DOHH2 (cell line): Measurements from ENCODE around the gene IZUMO4.

Source experiments
- H3F3A ChIP-seq: fragments of 200-600 bp; sonication (generic), shearing (Covaris generic); 2 replicates; pipeline ENCODE4 v1.6.0; 2016; ENCODE audit warnings: antibody characterized with exemption, mild to moderate bottlenecking; ENCODE audit not compliant: control insufficient read depth, insufficient read depth
- H3K27ac ChIP-seq: fragments of 200-600 bp; sonication (generic); 2 replicates; pipeline ENCODE4 v1.5.1; 2014; ENCODE audit warnings: low read depth, mild to moderate bottlenecking, low read length, moderate library complexity
- H3K27me3 ChIP-seq: fragments of 200-600 bp; sonication (generic); 2 replicates; pipeline ENCODE4 v1.6.1; 2014; ENCODE audit warnings: mild to moderate bottlenecking, low read length, mixed read lengths; ENCODE audit not compliant: control insufficient read depth
- H3K36me3 ChIP-seq: fragments of 200-600 bp; sonication (generic); 2 replicates; pipeline ENCODE4 v1.6.1; 2014; ENCODE audit warnings: mild to moderate bottlenecking, low read length, moderate library complexity, mixed read lengths; ENCODE audit not compliant: control insufficient read depth
- H3K4me1 ChIP-seq: fragments of 200-600 bp; sonication (generic); 2 replicates; pipeline ENCODE4 v1.6.1; 2014; ENCODE audit warnings: mild to moderate bottlenecking, low read length, mixed read lengths; ENCODE audit not compliant: control insufficient read depth
- H3K4me2 ChIP-seq: fragments of 200-600 bp; sonication (generic); 2 replicates; pipeline ENCODE4 v1.6.0; 2014; ENCODE audit warnings: mild to moderate bottlenecking, low read length, moderate library complexity
- H3K4me3 ChIP-seq: fragments of 200-600 bp; sonication (generic); 2 replicates; pipeline ENCODE4 v1.5.1; 2014; ENCODE audit warnings: mild to moderate bottlenecking, low read length, mixed read lengths
- H3K79me2 ChIP-seq: fragments of 200-600 bp; sonication (generic); 2 replicates; pipeline ENCODE4 v1.6.1; 2014; ENCODE audit warnings: mild to moderate bottlenecking, low read length, mixed read lengths; ENCODE audit not compliant: control insufficient read depth
- H3K9me2 ChIP-seq: fragments of 200-600 bp; sonication (generic); replicated peaks from 2 replicates; pipeline ENCODE4 v1.6.1; 2014; ENCODE audit warnings: mild to moderate bottlenecking, low read length, mixed read lengths; ENCODE audit not compliant: control insufficient read depth
- H3K9me3 ChIP-seq: fragments of 200-600 bp; sonication (generic); 2 replicates; pipeline ENCODE4 v1.6.1; 2014; ENCODE audit warnings: antibody characterized with exemption, low read length, mixed read lengths; ENCODE audit not compliant: control insufficient read depth, insufficient read depth
- H4K20me1 ChIP-seq: fragments of 200-600 bp; sonication (generic); 2 replicates; pipeline ENCODE4 v1.6.0; 2014; ENCODE audit warnings: low read depth, mild to moderate bottlenecking, antibody characterized with exemption, low read length, moderate library complexity; ENCODE audit not compliant: control insufficient read depth, insufficient read depth
- CTCF ChIP-seq: fragments of 200-600 bp; sonication (generic); IDR thresholded peaks from one replicate; pipeline ENCODE4 v1.5.1; 2014; ENCODE audit warnings: antibody characterized with exemption, mild to moderate bottlenecking, low read depth, low read length; ENCODE audit not compliant: poor library complexity, severe bottlenecking
- EZH2phosphoT487 ChIP-seq: fragments of 200-600 bp; sonication (generic); IDR thresholded peaks from 2 replicates; pipeline ENCODE4 v1.6.1; 2017; ENCODE audit warnings: borderline replicate concordance, mild to moderate bottlenecking, antibody characterized with exemption, low read length, moderate library complexity, mixed read lengths

IZUMO4 gene

GRCh38 chr19:2115324-2115723, 18.6 kb downstream of the IZUMO4 start:
- Histone ChIP-seq H3K36me3 (peaks cover 82% of the 10 kb centered on the region), H4K20me1 (no peaks in the 10 kb centered on the region), H3K9me3 (no peaks in the 10 kb centered on the region), H3K4me2 (no peak overlapping the region), H3F3A (no peaks in the 10 kb centered on the region), H3K4me3 (no peak overlapping the region), H3K27ac (no peak overlapping the region), H3K27me3 (no peaks in the 10 kb centered on the region), H3K79me2 (no peaks in the 10 kb centered on the region), H3K9me2 (no peaks in the 10 kb centered on the region), H3K4me1 (no peaks in the 10 kb centered on the region)
- TF ChIP-seq EZH2phosphoT487 = no peak
- TF ChIP-seq CTCF = no peak

GRCh38 chr19:2115911-2116426, 19.3 kb downstream of the IZUMO4 start:
- no peaks in the 10 kb centered on the region for H3K79me2 ChIP-seq
- peaks cover 82% of the 10 kb centered on the region for H3K36me3 ChIP-seq
- H3K27ac ChIP-seq = no peak overlapping the region
- TF ChIP-seq CTCF = no peak
- TF ChIP-seq EZH2phosphoT487 = no peak
- no peaks in the 10 kb centered on the region for H3K9me2 ChIP-seq
- no peaks in the 10 kb centered on the region for H3F3A ChIP-seq
- no peak overlapping the region for H3K4me3 ChIP-seq
- no peaks in the 10 kb centered on the region for H4K20me1 ChIP-seq
- H3K9me3 ChIP-seq = no peaks in the 10 kb centered on the region
- no peaks in the 10 kb centered on the region for H3K4me1 ChIP-seq
- H3K4me2 ChIP-seq = no peak overlapping the region
- no peaks in the 10 kb centered on the region for H3K27me3 ChIP-seq

- Histone ChIP-seq H3K9me2 (no peaks in the 10 kb centered on the region), H3K9me3 (no peaks in the 10 kb centered on the region), H3K27ac (no peak overlapping the region), H3K27me3 (no peaks in the 10 kb centered on the region), H4K20me1 (no peaks in the 10 kb centered on the region), H3K4me2 (no peak overlapping the region), H3F3A (no peaks in the 10 kb centered on the region), H3K79me2 (no peaks in the 10 kb centered on the region), H3K4me1 (no peaks in the 10 kb centered on the region), H3K4me3 (no peak overlapping the region), H3K36me3 (peaks cover 82% of the 10 kb centered on the region)
- no peak for TF ChIP-seq EZH2phosphoT487
- TF ChIP-seq CTCF = no peak
Observed at GRCh38 chr19:2116507-2116906, 19.8 kb downstream of the IZUMO4 start.
